RPMI7951 (cell line): Measurements from ENCODE around the gene MATN3. TPM values are rescaled to one million over a fixed set of nuclear protein-coding genes. Genes with fewer than 3 reads are reported as not detected.
A peak's percentile ranks its signal among the peaks of the same experiment; 100 is the strongest.

Experiments used
- DNase-seq: peaks from one replicate; pipeline ENCODE4 v3.0.0-alpha.2; 2012; ENCODE audit warnings: low read depth
- total RNA-seq: library from RNA; depleted of rRNA; stranded (reverse); fragments of >200 nt; shearing (Covaris generic); gene quantifications from 2 replicates; pipeline ENCODE4 v1.2.3, GENCODE V29; 2014

Gene MATN3
- total RNA-seq, 1 experiment from 2014 or later: 5.3 TPM

GRCh38 chr2:20001361-20001863, 11.1 kb downstream of the MATN3 start:
- DNase-seq: no peak

DNA sequence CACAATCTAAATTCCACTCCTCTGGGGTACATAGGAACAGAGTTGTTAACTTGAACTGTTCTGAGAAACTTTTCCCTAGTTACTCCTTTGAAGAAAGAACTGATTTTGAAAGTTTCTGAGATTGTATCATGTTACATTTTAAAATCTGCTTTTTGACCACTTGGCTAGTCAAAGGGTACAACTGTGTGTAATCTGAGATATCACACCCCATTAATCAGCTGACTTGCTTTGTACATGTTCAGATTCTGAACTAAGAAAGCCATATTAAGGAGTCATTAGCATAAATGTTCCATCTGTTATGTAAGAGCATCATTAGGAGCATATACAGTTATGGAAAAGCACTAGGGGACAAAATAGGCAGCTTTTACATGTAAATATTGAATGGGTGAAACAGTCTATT, 18.7 kb downstream of the MATN3 start:
- no peak for DNase-seq

GRCh38 chr2:19991895-19992294, 20.6 kb downstream of the MATN3 start:
- DNase-seq: no peak

GRCh38 chr2:19990416-19990728, 22.1 kb downstream of the MATN3 start:
- DNase-seq: no peak

- peak; percentile 90 for DNase-seq
These were observed 22.6 kb downstream of the MATN3 start, which contains the start of gene WDR35 for GRCh38 chr2:19989667-19990415. Gene WDR35, minus strand, starts transcription at chr2:19990105. Its CDS starts 90 bp downstream, at chr2:19990015.

GRCh38 chr2:19989342-19989666, 23.2 kb downstream of the MATN3 start:
- DNase-seq: no peak

DNA sequence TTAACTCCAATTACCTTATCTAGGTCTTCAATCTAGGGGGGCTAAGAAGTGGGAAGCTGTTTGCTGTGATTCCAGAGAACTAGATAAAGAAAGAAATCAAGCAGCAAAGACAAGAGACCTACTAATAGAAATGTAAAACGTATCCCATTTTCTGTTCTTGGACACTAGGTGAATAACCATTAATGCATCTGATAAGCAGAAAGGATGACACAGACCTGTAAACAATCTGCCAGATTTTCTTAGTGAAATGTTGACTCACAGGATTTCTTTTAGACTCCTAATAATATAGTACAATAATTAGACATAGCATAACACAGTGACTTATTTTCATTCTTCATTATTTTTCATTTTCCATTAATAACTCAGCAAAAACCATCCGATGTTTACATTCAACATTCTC, 23.9 kb downstream of the MATN3 start:
- no peak for DNase-seq

GRCh38 chr2:19987936-19988335, 24.5 kb downstream of the MATN3 start:
- DNase-seq: no peak

- peak; percentile 5 for DNase-seq
These were observed 30.2 kb downstream of the MATN3 start for GRCh38 chr2:19982268-19982667.

DNA sequence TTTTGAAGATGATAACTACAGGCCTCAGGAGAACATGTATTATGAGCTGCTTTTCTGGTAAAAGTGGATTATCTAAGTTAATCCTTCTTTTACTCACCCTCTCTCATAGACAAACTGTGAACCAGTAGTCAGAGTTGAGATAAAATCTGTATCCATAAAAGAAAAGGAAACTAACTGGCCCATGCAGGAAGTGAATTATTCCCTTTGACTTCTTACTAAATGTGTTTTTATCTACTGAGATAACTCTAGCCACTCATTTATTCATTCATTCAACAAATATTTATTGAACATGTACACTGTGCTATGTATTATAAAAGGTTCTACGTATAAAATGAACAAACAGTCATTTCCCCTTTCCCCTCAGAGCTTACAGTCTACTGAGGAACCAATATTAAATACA, 32.5 kb downstream of the MATN3 start:
- no peak for DNase-seq

- DNase-seq: no peak
These were observed 39.0 kb downstream of the MATN3 start for GRCh38 chr2:19973466-19973865.

- no peak for DNase-seq
These were observed 40.8 kb downstream of the MATN3 start for GRCh38 chr2:19971691-19972090.

DNA sequence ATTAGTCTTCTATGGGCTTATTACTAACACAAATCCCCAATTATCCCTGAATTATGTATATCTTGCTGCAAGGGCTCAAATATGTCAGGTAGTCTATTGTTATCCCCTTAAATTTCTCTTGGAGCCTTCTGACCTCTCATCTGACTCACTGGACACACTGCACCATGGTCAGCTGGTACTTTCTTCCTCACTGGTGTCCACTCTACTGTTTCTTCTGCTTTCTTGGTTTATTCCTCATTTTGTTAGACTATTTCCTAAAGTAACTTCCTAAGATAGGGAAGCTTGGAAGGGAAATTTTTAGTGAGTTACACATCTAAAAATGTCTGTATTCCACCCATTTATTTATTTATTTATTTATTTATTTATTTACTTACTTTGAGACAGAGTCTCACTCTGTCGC, 49.1 kb downstream of the MATN3 start:
- no peak for DNase-seq

DNA sequence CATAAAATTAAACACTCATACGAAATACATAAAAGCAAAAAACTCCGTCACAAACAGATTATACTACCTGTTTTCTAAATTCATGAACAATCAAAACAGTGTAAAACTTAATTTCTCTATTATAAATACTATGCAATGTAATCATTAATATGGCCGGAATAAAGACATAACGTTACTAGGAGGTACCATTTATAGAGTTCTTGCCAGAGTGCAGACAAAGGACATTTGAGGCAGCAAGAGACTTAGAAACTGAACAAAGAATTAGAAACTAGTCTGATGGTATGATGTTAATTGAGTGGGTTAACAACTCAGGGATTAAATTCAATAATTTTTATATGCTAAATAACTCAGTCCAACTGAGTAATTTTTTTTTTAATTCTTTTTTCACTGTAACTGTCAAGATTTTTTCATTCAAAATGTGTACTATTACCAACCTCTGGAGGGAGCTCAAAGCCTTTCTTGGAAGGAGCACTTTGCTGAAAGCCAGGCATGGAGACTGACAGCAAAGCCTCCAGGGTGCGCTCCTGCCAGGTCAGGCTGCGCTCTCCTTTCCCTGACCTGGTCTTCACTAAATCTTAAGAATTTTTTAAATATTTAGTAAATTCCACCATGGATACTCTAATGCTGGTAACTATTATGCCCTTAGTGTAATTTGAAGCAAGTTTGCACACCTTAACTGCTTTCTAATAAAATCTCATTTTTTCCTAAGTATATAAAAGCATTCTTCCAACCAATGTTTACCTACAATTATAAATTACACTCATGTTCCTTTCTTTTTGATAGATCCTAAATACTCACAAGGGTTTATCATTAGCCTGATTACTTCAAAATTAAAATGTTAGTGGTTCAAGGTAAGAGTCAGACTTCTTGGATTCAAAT, 56.7 kb downstream of the MATN3 start:
- DNase-seq: peak; percentile 65

- DNase-seq: no peak
These were observed 63.4 kb downstream of the MATN3 start for GRCh38 chr2:19949071-19949470.

- DNase-seq: no peak
These were observed 65.1 kb downstream of the MATN3 start for GRCh38 chr2:19947184-19947940.

DNA sequence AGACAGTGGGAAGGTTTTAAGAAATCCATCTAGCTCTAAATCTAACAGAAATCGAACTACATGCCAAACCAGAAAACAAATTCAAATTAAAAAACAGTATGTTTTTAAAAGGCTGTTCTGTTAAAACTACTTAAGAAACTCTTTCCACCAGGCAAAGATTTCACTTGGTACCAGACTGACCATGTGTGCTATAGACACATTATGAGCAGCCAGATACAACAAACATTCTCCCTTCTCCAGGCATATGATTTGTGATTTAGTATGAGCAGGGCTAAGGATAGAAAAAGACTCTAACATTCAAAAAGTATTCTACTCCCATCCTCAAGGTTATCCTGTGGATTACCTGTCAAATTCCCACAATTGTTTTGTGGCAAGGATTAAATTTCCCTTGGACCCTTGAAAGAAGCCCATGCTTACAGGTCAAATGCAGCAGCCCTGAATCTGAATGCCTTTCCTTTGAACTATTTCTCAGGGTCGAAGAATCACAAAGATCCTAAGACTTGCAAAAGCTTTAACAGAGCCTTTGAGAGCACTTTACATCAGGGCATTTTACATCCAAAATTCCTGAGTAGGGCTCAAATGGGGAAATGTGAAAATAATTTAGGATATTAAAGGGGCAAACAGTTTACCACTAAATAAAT, 68.1 kb downstream of the MATN3 start:
- DNase-seq: no peak

- no peak for DNase-seq
These were observed 69.3 kb downstream of the MATN3 start for GRCh38 chr2:19943189-19943588.

DNA sequence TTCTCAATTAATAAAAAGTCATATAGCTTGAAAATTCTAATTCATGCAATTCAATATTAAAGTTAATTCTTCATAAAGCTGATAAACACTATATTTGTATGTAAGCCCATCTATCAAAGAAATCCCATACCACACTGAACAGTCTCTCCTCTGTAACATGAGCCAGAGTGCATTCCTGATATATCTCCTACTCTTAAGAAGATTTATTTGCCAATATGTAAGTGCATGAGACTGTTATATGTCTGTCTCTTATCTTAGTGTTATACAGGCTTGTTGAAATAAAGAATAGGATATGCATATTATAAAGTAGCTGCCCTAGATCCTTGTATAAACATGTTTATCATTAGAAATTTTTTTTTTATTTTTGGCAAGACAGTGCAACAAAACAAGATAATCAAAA, 70.3 kb downstream of the MATN3 start:
- no peak for DNase-seq
